Measurements from ENCODE around the gene EFNA2. TPM values are rescaled to one million over a fixed set of nuclear protein-coding genes. Genes with fewer than 3 reads are reported as not detected.
A peak's percentile ranks its signal among the peaks of the same experiment; 100 is the strongest.

Gene EFNA2
- total RNA-seq, 1 experiment from 2014 or later, result 14.3 TPM

- Histone ChIP-seq H4K8ac (replicated peaks; ENCODE audit: insufficient read length, low read depth, low read length) (no peak overlapping the region), H3K27me3 (ENCODE audit: insufficient read depth, low read length) (no peaks in the 10 kb centered on the region), H3K27ac (ENCODE audit: insufficient read length, low read depth, low read length) (no peak overlapping the region), H3K79me2 (ENCODE audit: insufficient read depth, low read length) (peaks cover 4% of the 10 kb centered on the region; the same call in 1 of the 2 replicates), H2AK5ac (ENCODE audit: insufficient read length, low read length) (no peak overlapping the region), H3K4ac (ENCODE audit: low read depth, low read length) (no peak overlapping the region), H3K4me2 (ENCODE audit: insufficient read depth, insufficient read length, low read length) (no peak overlapping the region), H2BK20ac (ENCODE audit: low read depth, low read length, poor library complexity, severe bottlenecking) (no peak overlapping the region), H3K18ac (ENCODE audit: insufficient read length, low read depth, low read length) (no peak overlapping the region), H3K14ac (ENCODE audit: insufficient read depth, low read length) (no peak overlapping the region), H2BK15ac (ENCODE audit: low read depth, low read length) (no peak overlapping the region), H4K91ac (ENCODE audit: insufficient read length, low read depth, low read length) (no peak overlapping the region), H3K79me1 (ENCODE audit: insufficient read depth, low read depth, low read length, poor library complexity, severe bottlenecking) (peaks cover 9% of the 10 kb centered on the region), H4K20me1 (ENCODE audit: control insufficient read depth, insufficient read depth, insufficient read length) (no peaks in the 10 kb centered on the region), H3K9me3 (ENCODE audit: control insufficient read depth, low read depth, low read length) (no peaks in the 10 kb centered on the region), H3K4me1 (ENCODE audit: insufficient read depth, low read length) (no peaks in the 10 kb centered on the region; the same call in 1 of the 2 replicates), H3K56ac (ENCODE audit: insufficient read length, low read depth, low read length) (no peak overlapping the region), H3K9ac (ENCODE audit: extremely low read depth, insufficient read length, low read length) (peak overlapping the region; percentile 6), H3K23me2 (ENCODE audit: insufficient read length, low read depth, low read length, poor library complexity, severe bottlenecking) (peaks cover 20% of the 10 kb centered on the region), H4K5ac (ENCODE audit: insufficient read length, low read depth, low read length) (no peak overlapping the region), H2BK5ac (ENCODE audit: insufficient read length, low read length) (no peak overlapping the region), H2AFZ (ENCODE audit: low read length) (no peak overlapping the region), H2BK120ac (ENCODE audit: low read depth, low read length, poor library complexity, severe bottlenecking) (no peak overlapping the region), H3K23ac (ENCODE audit: insufficient read length, low read depth, low read length) (no peak overlapping the region), H3T11ph (ENCODE audit: low read length) (no peak overlapping the region), H2BK12ac (ENCODE audit: insufficient read length, low read depth, low read length) (no peak overlapping the region)
- no peaks in the 10 kb centered on the region for H3K9me3 Mint-ChIP-seq
- H3K4me1 Mint-ChIP-seq, result peaks cover 50 to 61% of the 10 kb centered on the region in 2 experiments
- no CpG with 5 or more reads among the region's 37 CpGs for WGBS (ENCODE audit: extremely low coverage, insufficient read length, low lambda C conversion rate)
- peak overlapping the region; percentile 85 to 90 for H3K4me3 Mint-ChIP-seq
- peak overlapping the region; percentile 70 to 99 (median 95); a peak in 4 of 7 replicates for H3K27ac Mint-ChIP-seq
- peaks cover 36 to 52% (median 47%) of the 10 kb centered on the region in 3 experiments for H3K36me3 Mint-ChIP-seq (ENCODE audit: insufficient read depth in 1 of 3, low read depth in 3 of 3)
- no peak for TF ChIP-seq CTCF (conservative IDR thresholded peaks at IDR 0.05)
- peaks cover 13% of the 10 kb centered on the region for H3K27me3 Mint-ChIP-seq (ENCODE audit: low read depth)
- DNase-seq, result no peak
Measured at GRCh38 chr19:1271528-1272422, 13.9 kb upstream of the EFNA2 start.
